HG02885 (cell line): Measurements from ENCODE around the gene SHANK2.

ENCODE experiments used
- ATAC-seq: cut with Tn5 transposase; IDR thresholded peaks from one replicate; pipeline ENCODE4 v1.9.1; 2021; ENCODE audit warnings: mild to moderate bottlenecking; ENCODE audit not compliant: unreplicated experiment, poor library complexity

The SHANK2 gene

GRCh38 chr11:71223671-71224660 lies 28.4 kb downstream of the SHANK2 start:
- no peak for ATAC-seq

- ATAC-seq = no peak
Observed at GRCh38 chr11:71223081-71223405, 29.3 kb downstream of the SHANK2 start.

- ATAC-seq = no peak
Observed at GRCh38 chr11:71222318-71223080, 29.9 kb downstream of the SHANK2 start.

- ATAC-seq = no peak
Observed at GRCh38 chr11:71221821-71222220, 30.6 kb downstream of the SHANK2 start.

GRCh38 chr11:71221201-71221600 lies 31.2 kb downstream of the SHANK2 start:
- no peak for ATAC-seq

GRCh38 chr11:71218789-71219499 lies 33.4 kb downstream of the SHANK2 start:
- no peak for ATAC-seq

- ATAC-seq = no peak
Observed at GRCh38 chr11:71215425-71215965, 36.9 kb downstream of the SHANK2 start.

- ATAC-seq = no peak
Observed at GRCh38 chr11:71214553-71215424, 37.6 kb downstream of the SHANK2 start.

GRCh38 chr11:71213696-71214552 lies 38.5 kb downstream of the SHANK2 start:
- no peak for ATAC-seq

GRCh38 chr11:71212871-71213559 lies 39.4 kb downstream of the SHANK2 start:
- ATAC-seq = no peak

- no peak for ATAC-seq
Observed at GRCh38 chr11:71211631-71212030, 40.7 kb downstream of the SHANK2 start.

GRCh38 chr11:71210861-71211260 lies 41.5 kb downstream of the SHANK2 start:
- no peak for ATAC-seq

- no peak for ATAC-seq
Observed at GRCh38 chr11:71209656-71210055, 42.7 kb downstream of the SHANK2 start.

- ATAC-seq = no peak
Observed at GRCh38 chr11:71209181-71209580, 43.2 kb downstream of the SHANK2 start.

GRCh38 chr11:71208011-71208774 lies 44.2 kb downstream of the SHANK2 start:
- no peak for ATAC-seq

GRCh38 chr11:71207563-71207962 lies 44.8 kb downstream of the SHANK2 start:
- ATAC-seq = no peak

GRCh38 chr11:71206186-71206585 lies 46.2 kb downstream of the SHANK2 start:
- ATAC-seq = no peak
